TTC549 (cell line): Measurements from ENCODE around the gene CDC7.
A peak's percentile ranks its signal among the peaks of the same experiment; 100 is the strongest.
"Not testable (repeated sequence)": the region's sequence is repeated elsewhere in the genome, so short reads cannot be mapped to it uniquely, and the experiment has no call there.

Source experiments
- FAIRE-seq: peaks from 2 replicates; lab custom pipeline; 2012; peaks lifted over from hg19 to GRCh38; lab: Jason Lieb, UNC

Gene CDC7

GRCh38 chr1:91511386-91511785, 10.7 kb downstream of the CDC7 start:
- peak; percentile 79 for FAIRE-seq

GRCh38 chr1:91513160-91513559, 12.5 kb downstream of the CDC7 start:
- FAIRE-seq = peak; percentile 78

GRCh38 chr1:91513706-91514105, 13.1 kb downstream of the CDC7 start:
- FAIRE-seq = no peak

- no peak for FAIRE-seq
Measured at GRCh38 chr1:91515994-91516393, 15.3 kb downstream of the CDC7 start.

GRCh38 chr1:91516605-91517004, 16.0 kb downstream of the CDC7 start:
- not testable (repeated sequence) for FAIRE-seq

GRCh38 chr1:91519167-91519566, 18.5 kb downstream of the CDC7 start:
- not testable (repeated sequence) for FAIRE-seq

- FAIRE-seq = no peak
Measured at GRCh38 chr1:91520942-91521507, 20.4 kb downstream of the CDC7 start.

- no peak for FAIRE-seq
Measured at GRCh38 chr1:91523482-91523881, 22.8 kb downstream of the CDC7 start.

GRCh38 chr1:91526496-91526895, 25.8 kb downstream of the CDC7 start:
- FAIRE-seq = no peak

GRCh38 chr1:91527266-91527765, 26.7 kb downstream of the CDC7 start:
- no peak for FAIRE-seq

GRCh38 chr1:91527781-91528180, 27.1 kb downstream of the CDC7 start:
- no peak for FAIRE-seq

GRCh38 chr1:91529856-91530255, 29.2 kb downstream of the CDC7 start:
- FAIRE-seq = no peak

GRCh38 chr1:91533361-91534024, 32.8 kb downstream of the CDC7 start:
- no peak for FAIRE-seq

- no peak for FAIRE-seq
Measured at GRCh38 chr1:91535441-91535840, 34.8 kb downstream of the CDC7 start.

- no peak for FAIRE-seq
Measured at GRCh38 chr1:91537281-91537986, 36.8 kb downstream of the CDC7 start.

- FAIRE-seq = no peak
Measured at GRCh38 chr1:91537987-91538304, 37.3 kb downstream of the CDC7 start.

GRCh38 chr1:91540910-91541309, 40.3 kb downstream of the CDC7 start:
- no peak for FAIRE-seq

- no peak for FAIRE-seq
Measured at GRCh38 chr1:91541918-91542533, 41.4 kb downstream of the CDC7 start.

- no peak for FAIRE-seq
Measured at GRCh38 chr1:91545506-91546300, 45.1 kb downstream of the CDC7 start.

GRCh38 chr1:91546301-91546581, 45.6 kb downstream of the CDC7 start:
- no peak for FAIRE-seq

- no peak for FAIRE-seq
Measured at GRCh38 chr1:91546876-91547275, 46.2 kb downstream of the CDC7 start.

GRCh38 chr1:91548376-91549040, 47.9 kb downstream of the CDC7 start:
- no peak for FAIRE-seq
